DMS 273 (cell line): Measurements from ENCODE around the gene PHF13.

ENCODE experiments used
- DNase-seq: peaks from one replicate; lab custom pipeline; 2025; ENCODE audit not compliant: unreplicated experiment; lab: John Stamatoyannopoulos, UW

The PHF13 gene

DNA sequence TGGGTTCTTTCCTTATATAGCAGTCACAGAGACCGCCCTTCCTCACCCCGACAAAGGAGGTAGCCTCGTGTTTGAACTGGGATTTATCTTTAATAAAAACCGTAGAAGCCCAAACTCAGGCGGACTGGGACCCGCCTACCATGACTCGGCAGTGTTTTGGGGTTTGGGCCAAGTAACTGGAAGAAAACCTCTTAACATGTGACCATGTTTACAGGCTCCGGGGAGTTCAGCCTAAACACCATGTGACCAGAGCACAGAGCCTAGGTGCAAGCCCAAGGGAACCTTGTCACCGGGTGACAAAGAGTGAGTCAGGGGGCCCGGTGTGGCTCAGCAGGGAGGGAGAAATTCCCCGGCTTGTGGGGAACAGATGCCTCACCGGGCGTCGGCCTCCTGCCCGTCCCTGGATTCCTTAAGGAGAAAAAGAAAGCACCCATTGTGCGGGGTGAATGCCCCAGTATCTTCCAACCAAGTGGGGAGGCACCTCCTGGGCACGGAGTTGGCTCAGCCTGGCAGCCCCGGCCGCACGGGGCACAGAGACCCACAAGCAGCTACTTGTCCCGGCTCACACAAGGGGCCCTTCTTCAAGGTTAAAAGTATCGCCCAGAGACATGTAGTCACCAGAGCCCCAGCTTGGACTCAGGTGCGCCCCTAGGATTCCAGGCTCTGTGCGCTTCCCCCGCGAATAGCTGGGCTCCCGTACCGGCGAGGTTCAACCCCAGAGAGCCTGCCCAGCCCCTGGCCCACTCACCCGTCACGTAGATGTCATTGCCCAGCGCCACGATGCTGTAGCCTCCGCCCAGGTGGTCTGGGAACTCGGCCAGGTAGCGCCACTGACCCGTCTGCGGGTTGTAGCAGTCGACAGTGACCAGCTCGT lies 12.2 kb upstream of the PHF13 start:
- DNase-seq: peak; percentile 81

DNA sequence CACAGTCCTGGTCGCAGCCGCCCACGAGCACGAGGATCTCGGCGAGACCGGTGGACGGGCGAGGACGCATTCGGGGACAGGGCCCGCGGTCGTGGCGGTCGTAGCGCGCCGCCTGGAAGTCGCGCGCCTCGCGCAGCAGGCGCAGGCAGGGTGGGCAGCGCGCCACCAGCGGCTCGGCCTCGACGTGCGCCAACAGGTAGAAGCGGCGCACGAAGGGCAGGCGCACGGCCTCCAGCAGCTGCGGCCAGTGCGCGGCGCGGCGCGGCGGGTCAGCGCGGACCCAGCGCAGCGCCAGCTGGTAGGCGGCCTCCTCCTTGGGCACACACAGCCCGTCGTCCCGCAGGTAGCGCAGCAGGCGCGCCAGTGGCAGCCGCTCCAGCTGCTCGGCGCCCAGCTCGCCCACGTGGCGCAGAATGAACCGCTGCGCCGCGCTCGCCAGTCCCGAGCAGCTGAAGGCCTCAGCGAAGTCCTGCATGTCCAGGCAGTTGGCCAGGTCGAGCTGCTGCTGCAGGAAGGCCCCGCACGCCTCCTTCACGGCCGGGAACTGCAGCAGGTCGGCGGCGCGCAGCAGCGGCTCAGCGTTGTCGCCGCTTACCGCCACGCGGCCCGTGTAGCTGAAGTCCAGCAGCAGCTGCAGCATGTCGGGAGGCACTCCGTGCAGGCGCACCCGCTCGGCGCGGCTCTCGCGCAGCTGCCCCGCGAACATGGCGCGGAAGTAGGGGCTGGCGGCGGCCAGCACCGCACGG lies 11.4 kb upstream of the PHF13 start:
- DNase-seq: peak; percentile 89

DNA sequence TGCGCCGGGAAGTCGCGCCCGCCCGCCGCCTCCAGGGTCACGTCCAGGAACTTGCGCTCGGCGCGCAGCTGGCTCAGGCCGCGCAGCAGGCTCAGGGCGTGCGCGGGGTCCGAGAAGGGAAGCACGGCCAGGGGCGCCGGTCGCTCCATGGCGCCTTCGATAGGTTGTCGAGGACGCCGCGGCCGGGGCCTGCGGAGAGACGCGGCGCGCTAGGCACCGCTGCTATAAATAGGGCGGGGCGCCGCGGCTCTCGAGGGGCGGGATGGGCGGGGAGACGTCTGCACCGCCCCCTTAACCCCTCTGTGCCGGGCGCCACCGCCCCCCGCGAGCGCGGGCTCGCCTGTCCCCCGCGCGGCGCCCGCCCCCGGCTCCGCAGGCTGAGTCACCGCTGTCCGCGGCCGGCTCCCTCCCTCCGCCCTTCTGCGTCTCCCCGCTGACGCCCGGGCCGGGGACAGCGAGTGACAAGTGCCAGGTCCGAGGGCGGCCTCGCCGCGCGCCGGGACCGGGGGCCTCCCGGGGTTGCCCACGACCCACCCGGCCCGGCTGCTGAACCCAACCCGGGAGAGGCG lies 10.8 kb upstream of the PHF13 start, which contains the start of gene KLHL21:
Gene KLHL21, minus strand, starts transcription at position 201 of the 569 bp plus-strand sequence. Its CDS starts 52 bp downstream, at position 149.
- DNase-seq: peak; percentile 90

DNA sequence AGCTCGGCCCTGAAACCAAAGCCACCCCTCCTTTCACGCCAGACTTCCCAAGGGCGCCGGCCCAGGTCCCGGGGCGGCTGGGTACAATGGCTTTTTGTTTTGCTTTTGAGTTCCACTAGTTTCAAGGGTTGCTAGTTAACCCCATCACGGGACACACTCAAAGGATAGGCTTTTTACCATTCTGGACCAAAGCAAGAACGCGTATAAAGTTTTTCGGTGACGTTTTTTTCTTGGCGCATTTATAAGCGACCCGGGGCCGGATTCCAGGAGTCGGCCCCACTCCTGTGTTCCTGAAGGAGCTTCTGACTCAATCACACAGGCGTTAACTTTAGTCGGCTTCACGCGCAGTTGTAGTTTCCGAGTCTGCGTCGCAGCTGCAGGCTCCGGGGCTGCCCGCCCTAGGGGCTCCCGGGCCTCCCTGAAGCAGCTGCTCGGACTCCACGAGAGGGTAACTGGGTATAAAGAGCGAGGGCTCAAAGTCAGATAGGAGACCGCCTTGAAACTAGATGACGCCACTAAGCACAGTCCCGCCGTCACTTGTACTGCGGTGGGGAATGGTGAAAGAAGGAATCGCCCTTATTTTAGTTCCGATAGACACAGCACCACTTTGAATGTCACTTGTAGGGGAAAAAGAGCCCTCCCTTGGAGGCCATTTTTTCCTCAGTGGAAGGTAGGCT lies 10.2 kb upstream of the PHF13 start:
- DNase-seq: peak; percentile 74

DNA sequence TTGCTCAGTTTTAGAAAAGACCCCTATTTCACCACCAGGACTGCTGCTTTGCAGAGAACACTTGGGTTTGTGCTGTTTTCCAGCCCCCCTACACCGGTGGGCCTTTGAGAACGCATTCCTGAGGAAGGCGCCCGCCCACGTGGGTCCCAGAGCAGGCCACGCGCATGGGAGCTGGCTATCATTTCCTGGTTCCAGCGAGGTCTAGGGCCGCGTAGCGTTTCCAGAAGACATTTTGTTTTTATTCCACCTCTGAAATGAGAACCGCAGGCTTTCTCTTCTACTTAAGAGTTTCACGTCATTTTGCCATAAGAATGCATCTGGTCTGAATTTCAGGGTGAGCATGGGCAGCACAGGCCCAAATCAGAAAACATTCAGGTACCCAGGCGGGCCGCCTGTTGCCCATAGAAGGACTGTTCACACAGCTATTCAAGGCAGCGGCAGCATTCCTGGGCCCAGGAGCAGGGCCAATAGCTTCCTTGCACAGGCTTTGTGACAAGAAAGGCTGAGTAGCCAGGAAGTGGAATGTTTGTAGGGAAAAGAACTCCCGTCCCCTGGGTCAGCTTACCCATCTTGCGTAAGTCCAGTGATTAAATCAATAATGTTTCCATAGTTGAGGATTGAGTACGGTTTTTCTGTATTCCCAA lies 9.5 kb upstream of the PHF13 start:
- DNase-seq: no peak

DNA sequence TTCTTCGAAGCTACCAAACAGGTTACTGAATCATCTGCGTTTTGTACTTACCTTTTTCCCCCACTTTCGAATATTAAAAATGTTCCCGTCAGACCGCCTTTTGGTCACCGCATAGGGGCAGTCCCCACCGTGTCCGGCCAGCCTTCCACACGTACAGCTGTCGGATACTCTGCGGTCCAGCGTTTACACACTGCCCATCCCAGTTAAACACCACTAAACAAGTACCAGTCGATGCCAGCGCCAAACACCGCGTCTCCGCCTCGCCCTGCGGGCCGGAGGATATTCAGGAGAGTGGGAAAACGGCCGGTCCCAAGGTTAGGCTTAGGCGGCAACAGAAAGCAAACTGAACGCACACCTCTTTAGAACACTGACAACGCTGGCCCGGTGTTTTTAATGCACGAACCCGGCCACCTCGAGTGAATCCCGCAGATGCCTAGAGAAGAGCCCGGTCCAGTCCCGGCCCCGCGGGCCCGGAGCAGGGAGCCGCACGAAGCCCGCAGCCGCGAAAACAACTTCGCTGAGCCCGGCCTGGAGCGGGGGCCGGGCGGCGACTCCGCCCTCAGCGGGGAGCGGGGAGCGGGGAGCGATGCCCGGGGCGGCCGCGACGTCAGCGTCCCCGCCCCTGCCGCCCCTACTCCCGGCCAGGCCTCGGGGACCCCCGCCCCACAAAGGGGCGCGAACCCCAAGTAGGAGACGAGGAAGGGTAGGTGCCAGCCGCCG lies 730 bp upstream of the PHF13 start:
- DNase-seq: peak; percentile 88

DNA sequence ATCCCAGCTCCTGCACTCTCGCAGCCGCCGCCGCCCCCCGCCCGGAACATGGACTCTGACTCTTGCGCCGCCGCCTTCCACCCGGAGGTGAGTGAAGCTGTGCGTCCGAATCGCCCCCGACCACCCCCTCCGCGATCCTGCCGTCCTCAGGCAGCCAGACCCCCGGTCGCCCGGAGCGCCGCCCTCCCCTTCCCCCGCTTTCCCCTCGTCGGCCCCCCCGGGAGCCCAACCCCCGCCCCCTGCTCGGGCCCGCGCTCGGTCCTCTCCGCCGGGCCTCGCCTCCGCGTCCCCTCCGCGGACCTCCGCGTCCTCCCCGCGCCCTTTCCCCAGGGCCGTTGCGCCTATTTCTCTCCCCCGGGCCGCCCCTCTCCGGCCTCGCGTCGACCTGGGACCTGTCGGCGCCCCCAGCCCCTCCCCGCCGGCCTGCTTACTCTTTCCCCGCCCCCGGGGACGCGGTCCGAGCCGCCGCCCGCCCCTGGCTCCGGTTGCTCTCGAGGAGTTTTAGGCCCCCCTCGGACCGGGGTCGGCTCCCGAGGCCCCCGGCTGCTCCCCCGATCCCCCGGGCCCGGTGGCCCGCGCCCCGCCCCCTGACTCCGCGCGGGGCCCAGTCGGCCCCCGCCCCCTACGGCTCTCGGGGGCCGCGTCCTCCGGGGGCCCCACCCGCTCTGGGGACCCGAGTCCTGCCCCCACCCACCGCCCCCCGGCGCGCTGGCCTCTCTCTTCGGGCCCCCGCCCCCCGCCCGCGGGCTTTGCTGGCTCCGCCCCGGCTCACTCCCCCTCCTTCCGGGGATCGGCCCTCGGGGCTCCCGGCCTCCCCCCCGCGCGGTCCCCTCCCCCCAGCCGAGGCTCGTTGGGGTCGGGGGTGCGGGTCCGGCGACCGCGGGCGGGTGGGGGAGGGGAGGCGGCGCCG lies 743 bp downstream of the PHF13 start:
- peak; percentile 69 for DNase-seq

DNA sequence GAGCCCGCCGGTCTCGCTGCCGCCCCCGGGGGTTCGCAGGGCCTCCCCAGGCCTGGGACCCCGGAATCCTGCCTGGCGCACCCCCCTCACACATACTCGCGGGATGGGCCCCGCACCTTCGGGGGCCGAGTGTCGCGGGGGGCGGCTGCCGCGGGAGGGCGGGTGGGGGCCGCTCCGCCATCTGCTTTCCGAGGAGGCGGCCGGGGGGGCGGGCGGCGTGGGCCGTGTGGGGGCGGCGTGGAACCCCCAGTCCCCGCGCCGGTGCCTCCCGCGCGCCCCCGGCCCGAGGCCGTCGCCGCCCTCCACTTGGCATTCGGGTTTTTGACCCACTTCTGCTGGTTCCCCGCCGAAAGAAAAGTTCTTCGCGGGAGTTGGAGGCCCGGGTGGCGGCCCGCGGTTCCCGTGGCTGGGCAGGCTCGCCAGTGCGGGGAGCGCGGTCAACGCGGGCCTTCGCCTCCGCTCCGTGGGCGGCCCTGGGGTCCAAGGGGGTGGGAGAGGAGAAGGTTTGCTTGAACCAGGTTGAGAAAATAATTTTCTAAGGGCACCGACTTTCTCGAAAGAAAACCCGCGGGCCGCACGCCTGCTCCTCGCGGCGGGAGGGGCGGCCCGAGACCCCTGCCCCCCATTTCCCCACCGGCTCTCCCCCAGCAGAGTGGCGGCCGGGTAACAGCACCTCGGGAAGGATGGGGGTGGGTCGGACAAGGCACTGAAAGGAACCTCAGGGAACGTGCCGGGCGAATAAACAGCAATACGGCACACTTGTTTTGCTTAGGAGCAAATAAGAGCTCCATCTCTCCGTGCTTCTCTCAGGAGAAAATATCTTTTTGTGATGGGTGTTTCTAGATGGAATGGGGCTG lies 1.6 kb downstream of the PHF13 start:
- DNase-seq: no peak

DNA sequence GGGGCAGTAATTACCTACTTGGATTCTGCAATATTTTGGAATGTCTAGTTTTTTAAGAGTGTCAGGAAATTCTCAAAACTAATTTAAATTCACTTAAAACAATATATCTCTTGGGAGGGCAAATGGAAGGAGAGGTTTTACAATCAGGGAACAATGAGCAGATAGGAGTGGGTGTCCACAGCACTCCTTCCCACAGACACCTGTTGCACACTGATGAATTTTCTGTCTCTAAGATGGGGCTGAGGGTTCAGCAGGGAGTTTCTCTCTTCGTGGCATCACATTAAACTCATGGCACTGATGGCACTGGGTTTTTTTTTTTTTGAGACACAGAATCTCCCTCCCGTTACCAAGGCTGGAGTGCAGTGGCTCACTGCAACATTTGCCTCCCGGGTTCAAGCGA lies 5.5 kb downstream of the PHF13 start:
- DNase-seq: no peak

DNA sequence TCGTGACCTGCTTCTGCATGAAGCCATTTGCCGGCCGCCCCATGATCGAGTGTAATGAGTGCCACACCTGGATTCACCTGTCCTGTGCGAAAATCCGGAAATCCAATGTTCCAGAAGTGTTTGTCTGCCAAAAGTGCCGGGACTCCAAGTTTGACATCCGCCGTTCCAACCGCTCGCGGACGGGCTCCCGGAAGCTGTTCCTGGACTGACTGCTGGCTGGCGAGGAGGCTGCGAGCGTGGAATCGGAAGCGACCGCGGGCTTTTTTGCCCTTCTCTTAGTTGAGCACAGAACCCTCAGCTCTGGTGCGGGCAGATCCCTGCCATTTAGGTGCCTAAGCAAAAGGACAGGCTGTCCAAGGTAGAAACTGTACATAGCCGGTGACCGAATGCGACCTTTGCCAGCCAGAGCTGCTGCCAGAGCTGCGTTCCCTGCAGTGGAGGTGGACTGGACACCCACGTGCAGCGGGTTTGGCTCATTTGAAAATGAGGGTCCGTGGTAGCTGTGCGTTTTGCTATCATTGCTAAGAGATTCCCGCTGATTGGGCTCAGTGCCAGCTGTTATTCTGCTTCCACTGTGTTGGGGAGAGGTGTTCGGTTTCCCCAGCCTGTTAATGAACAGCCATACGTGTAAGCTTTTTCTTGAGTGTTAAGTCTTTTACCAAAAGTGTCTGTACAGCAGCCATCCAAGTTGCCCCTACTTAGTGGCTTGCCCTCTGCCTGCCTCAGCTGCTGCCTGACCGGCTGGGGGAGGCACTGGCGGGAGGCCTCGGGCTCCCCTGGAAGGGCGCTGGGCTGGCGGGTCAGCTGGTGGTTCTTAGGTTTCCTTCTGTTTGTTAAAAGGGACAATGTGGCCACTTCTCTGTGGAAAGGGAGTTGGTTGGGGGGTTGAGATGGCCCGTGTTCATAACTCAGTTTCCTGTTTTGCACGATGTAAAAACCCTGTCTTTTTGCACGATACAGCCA lies 8.2 kb downstream of the PHF13 start:
- peak; percentile 43 for DNase-seq

DNA sequence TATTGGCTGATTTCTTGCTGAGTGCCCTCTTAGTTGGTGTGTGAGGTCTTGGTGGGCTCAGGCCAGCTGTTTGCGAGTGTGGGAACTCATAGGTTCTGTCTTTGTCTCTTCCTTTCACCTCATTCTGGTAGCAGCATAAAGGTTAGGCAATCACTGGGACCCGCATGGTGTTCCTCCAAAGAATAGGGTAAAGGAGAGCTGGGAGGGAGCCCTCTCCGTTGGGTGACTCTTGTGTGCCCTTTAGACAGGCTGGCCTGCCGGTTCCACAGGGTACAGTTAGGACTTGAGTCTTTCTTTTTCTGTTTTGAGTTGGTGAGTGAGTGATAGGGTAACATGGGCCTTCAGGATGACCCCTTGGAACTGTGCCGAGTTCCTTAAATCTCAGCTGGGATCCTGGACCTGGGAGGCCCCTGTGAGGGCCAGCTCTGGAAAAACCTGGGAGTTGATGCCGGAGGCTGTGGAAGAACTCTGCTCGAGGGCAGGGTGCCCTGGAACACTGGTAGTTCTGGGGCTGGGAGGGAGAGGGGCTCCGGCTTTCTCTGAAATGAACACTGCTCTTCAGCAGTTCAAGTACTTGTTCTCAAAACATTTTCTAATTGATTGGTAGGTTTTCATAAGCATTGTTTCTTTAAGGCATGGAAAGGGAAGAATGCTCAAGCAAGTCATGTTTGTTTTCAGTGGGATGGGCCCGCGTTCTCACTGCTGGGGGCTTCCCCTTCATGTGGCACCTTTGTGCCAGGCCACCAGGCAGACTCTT lies 9.0 kb downstream of the PHF13 start:
- DNase-seq: no peak

DNA sequence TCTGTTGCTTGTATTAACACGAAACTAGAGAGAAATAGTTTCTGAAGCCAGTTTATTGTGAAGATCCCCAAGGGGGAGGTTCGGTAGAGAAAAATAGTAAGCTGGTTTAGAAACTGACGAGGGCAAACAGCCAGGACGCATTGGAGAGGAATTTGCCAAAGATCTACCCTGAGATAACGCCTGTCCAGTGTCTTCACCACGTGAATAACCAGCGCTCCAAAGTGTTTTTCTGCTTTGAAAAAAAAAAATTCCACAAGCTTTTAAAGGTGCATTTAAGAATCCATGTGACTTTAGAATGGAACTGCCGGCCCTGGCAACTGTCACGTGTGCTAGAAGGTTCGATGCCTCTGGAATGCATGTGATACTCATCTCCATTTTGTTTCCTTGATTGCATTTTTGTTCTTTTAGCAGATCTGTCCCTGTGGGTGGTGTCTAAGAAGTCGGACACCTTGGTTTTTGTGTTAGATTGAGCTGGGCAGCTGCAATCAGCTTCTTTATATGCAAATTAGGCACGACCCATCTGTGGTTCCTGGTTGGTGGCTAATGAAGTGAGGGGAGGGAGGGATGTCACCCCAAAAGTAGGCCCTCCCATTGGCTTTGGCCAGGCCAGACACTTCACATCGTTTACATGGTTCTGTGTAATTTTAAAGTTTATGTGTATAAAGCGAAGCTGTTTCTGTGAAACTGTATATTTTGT lies 9.9 kb downstream of the PHF13 start:
- DNase-seq: no peak

DNA sequence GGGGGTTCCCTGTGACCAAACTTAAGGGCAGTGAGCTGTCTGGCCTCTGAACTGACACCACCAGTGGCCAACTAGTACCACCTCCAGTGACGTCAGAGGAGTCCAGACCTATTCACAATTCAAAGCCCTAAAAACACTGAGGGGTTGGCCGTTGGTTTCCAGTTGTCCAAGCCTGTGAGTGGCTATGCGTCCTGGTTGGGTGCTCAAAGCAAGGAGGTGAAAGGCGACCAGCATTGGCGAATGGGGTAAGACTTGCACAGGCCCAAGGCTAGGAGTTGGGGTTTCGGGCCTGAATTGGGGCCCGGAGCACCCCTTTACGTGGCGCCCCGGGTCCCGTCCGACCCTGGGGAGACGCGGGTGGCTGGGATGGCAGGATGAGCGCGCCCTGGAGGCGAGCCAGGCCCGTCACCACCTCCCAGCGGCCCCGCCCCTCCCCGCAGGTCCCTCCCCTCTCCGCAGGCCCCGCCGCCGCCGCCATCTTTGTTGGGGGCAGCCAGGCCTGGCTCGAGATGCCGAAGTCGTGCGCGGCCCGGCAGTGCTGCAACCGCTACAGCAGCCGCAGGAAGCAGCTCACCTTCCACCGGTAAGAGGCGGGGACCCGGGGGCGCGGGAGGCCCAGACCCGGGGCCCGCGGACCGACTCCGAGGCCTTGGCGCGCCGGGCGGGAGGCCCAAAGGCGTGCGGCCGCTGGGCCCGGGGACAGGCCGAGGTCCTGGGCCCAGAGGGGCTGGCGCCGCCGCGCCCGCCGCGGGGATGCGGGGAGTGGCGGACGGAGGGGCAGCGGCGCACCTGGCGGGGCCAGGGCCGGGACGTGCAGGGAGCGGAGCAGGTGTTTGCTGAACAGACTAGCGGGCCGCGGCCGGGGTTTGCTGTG lies 11.4 kb downstream of the PHF13 start, which contains the start of gene THAP3:
Gene THAP3, plus strand, starts transcription at position 159 of the 874 bp plus-strand sequence. Its CDS starts 351 bp downstream, at position 510.
- DNase-seq: peak; percentile 93

DNA sequence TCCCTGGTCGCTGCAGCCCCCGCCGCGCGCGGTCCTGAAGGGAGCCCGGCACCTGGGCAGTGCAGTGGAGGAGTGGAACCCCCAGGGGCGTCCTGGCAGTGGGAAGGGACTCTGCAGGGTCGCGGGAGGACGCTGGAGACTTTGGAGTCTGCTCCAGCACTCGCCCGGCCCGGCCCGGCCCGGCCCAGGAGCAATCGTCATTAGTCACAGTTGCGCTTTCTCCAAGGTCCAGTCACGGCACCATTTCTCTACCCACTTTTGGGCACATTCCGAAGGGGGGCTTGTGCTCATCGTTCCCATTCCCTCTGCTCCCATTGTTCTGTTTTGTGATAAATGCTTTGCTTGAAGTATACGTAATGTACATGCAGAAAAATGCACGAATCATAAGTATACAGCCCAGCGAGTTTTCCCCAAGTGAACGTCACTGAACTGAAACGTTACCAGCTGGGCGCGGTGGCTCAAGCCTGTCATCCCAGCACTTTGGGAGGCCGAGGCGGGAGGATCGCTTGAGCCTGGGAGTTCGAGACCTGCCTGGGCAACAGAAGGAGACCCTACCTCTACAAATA lies 12.1 kb downstream of the PHF13 start:
- DNase-seq: peak; percentile 56
